GM18505 (cell line): ENCODE data around the gene ALG9.
"Not testable (repeated sequence)": the region's sequence is repeated elsewhere in the genome, so short reads cannot be mapped to it uniquely, and the experiment has no call there.

Experiments
- ATAC-seq: cut with Tn5 transposase; IDR thresholded peaks from one replicate; pipeline ENCODE4 v1.9.1; 2021; ENCODE audit not compliant: unreplicated experiment
- POLR2A ChIP-seq: IDR thresholded peaks from 4 replicates; pipeline ENCODE4 v1.6.1; 2011; ENCODE audit warnings: borderline replicate concordance; ENCODE audit not compliant: insufficient read depth, insufficient read length; ENCODE audit errors: extremely low read depth

The ALG9 gene

DNA sequence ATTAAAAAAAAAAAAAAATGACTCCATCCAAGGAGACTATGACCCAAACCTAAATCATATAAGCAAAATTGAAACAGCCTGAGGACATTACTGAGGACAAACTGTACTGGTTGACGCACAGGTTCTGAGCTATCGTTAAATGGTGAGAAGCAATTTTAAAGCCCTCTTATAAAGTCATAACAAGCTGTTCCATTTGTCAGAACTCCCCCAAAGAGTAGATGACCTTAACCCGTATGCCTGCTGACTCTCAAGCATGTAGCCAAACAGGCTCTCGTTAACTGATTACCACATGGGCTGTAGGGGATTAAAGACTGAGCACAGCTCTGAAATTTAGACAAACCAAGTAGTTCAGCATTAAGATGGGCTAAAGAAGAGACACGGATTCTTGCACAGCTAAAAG lies 38.0 kb upstream of the ALG9 start:
- no peak for ATAC-seq
- no peak for TF ChIP-seq POLR2A

- ATAC-seq: no peak
- no peak for TF ChIP-seq POLR2A
These were observed 37.4 kb upstream of the ALG9 start for GRCh38 chr11:111908639-111909305.

DNA sequence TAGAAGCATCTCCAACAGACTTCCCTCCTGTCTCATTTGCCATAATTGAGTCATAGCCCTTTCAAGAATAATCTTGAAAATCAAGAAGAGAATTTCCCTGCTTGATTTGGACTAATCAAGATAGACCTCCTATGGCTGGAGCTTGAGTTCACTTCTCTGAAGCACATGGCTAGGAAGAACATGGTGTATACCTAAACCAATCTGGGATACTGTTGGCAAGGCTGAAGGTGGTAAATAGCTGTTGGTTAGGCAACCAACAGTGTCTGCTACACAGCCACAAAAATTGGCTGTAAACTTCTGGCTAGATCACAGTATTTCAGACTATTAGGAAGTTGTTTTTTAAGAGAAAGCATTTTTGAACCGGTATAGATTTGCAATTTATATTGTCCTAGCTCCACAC lies 35.3 kb upstream of the ALG9 start:
- no peak for TF ChIP-seq POLR2A
- ATAC-seq: no peak

- TF ChIP-seq POLR2A: no peak
- no peak for ATAC-seq
These were observed 34.0 kb upstream of the ALG9 start for GRCh38 chr11:111905411-111905810.

DNA sequence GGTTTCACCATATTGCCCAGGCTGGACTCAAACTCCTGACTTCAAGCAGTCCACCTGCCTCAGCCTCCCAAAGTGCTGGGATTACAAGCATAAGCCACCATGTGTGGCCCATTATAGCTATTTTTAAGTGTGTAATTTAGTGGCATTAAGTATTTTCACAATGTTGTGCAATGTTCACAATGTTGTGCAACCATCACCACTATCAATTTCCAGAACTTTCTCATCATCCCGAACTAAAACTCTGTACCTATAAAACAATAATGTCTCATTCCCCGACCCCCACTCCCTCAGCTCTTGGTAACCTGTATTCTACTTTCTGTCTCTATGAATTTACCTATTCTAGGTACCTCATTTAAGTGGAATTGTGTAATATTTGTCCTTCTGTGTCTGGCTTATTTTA lies 15.5 kb upstream of the ALG9 start:
- ATAC-seq: no peak
- no peak for TF ChIP-seq POLR2A

DNA sequence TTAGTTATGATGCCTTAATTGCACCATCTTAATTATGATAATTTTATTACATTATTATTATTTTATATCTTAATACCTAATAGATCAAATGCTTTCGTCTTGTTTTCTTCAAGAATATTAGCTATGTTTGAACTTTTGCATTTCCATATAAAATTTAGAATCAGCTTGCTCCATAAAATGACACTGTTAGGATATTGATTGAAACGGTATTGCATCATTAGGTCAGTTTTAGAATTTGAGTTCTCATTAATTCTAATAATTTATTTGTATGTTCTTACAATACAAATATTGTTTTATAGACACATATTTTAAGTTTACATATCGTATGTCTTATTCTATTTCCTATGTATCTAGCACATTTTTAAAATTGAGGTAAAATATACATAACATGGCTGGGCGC lies 14.7 kb upstream of the ALG9 start:
- ATAC-seq: no peak
- TF ChIP-seq POLR2A: no peak

- not testable (repeated sequence) for ATAC-seq
These were observed 13.7 kb upstream of the ALG9 start for GRCh38 chr11:111885053-111885452.

- no peak for ATAC-seq
- TF ChIP-seq POLR2A: no peak
These were observed 10.8 kb upstream of the ALG9 start for GRCh38 chr11:111882202-111882601.

DNA sequence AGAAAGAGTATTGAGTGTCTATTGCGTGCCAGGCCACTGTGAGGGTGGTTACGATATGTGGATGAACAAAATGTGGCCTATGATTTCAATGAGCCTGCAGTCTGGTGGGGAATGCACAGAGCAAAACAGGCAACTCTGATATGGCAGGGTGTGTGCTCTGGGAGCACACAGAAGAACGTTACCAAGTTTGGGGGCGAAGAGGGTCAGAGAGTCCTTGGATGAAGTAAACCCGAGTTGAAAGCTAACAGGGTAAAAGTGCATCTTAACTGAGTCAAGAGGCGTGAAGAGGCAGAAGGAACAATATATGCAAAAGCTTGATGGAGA lies 8.2 kb upstream of the ALG9 start:
- no peak for ATAC-seq
- TF ChIP-seq POLR2A: no peak

DNA sequence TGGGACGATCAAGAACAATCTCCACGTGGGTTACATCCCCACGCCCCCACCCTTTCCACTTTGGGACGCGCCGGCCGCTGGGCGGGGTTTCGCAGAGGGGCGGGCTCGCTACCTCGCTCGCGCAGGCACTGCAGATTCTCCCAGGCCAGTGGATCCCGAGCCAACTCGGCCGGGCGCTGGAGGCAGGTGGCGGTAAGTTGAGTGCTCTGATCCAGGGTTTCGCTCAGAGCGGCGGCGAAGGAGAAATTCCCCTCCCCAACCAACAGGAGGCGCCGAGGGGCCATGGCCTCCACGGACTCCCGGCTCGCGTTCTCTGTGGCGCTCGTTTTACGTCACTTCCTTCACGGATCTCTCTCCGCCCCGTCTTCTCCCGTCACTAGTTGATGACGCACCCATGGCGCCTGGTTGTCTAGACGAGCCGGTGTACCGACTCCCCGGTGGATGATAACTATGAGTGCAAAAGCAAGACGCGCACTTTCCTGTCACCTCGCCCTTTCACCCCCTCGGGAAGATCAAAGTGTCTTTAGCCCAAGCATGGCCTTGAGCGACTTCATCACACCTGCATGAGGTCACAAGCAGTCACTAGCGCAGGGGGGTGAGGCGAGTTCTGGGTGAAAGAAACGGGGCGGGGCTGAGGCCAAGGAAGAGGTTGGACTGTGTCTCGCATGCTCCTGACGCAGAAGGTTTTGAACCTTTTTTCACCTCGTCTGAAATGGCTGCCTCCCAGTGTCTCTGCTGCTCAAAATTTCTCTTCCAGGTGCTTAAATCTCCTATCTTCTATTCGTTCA lies 7.7 kb upstream of the ALG9 start, which contains the start of the genes CFAP68 and FDXACB1:
Gene CFAP68 (plus strand): TSS at position 693 of the 788 bp plus-strand sequence. CDS start 20 bp downstream, at position 713.
Gene FDXACB1 (minus strand): TSS at position 317 of the 788 bp plus-strand sequence. CDS start 33 bp downstream, at position 284.
- peak; percentile 92 for ATAC-seq

GRCh38 chr11:111878385-111878848 lies 7.0 kb upstream of the ALG9 start:
- ATAC-seq: peak; percentile 15
- no peak for TF ChIP-seq POLR2A

More for the DNA sequence above, 7.7 kb upstream of the ALG9 start, which contains the start of the genes CFAP68 and FDXACB1:
- peak; percentile 72 for TF ChIP-seq POLR2A

DNA sequence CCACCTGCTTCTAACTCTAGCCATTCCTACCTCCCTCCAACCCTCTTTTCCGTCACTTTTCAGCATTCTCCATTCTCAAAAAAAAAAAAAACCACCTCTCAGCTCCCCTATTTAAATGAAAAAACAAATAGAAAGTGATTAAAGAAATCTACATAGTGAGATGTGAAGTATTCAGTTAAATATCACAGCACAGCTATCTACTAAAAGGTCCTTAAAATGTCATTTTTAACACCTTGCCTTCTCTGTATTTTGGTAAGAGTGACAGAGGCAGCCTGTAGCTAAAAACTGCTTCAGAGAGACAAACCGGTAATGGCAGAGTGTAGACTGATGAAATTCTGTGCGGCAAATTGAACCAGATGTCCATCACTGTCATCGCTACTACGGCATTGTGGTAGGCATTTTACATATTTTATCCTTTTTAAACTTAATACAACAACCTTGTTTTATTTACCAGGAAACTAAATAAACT lies 346 bp upstream of the ALG9 start:
- no peak for TF ChIP-seq POLR2A
- ATAC-seq: no peak

DNA sequence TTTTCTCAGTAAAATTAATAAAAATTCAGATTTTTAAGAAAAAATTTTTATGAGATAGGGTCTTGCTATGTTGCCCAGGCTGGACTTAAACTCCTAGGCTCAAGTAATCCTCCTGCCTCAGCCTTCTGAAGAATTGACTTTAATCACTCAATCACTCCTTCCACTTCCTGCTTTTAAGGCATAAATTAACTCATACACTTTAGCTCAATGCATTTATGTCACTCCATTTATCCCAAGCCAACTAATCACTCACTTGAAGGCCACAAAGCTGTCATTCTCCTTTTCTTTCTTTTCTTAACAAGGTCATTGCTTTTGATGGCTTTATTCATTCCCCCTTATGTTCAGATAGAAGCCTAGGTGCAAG lies 877 bp downstream of the ALG9 start:
- ATAC-seq: no peak

DNA sequence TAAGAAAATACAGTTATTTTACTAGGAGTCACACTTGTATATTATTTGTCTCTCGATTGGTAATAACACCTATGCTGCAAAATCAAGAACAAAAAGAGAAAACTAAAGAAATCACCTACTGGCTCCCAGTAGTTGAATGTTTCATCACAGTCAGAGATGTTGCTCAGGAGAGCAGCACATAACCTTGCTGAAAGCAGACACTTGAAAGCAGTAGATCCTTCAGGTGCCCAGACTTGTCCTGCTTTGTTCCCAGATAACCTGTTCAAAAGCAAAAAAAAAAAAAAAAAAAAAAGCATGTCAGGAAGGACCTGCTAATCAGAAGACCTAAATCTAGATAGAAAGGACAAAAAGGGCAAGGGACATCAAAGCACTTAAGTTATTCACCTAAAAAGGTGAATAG lies 1.3 kb downstream of the ALG9 start:
- ATAC-seq: no peak
- no peak for TF ChIP-seq POLR2A

More for the DNA sequence above, 877 bp downstream of the ALG9 start:
- no peak for TF ChIP-seq POLR2A
